Ishikawa (cell line): ENCODE data around the gene ANK2.

Source experiments
- CEBPB ChIP-seq: IDR thresholded peaks from 2 replicates; pipeline ENCODE4 v1.6.1; 2012
- CREB1 ChIP-seq: IDR thresholded peaks from 2 replicates; pipeline ENCODE4 v1.6.1; 2012; ENCODE audit warnings: low read depth
- EGR1 ChIP-seq: IDR thresholded peaks from 2 replicates; pipeline ENCODE4 v1.6.1; 2012
- EP300 ChIP-seq: IDR thresholded peaks from 2 replicates; pipeline ENCODE4 v1.6.1; 2012; ENCODE audit warnings: borderline replicate concordance
- FOXM1 ChIP-seq: IDR thresholded peaks from 2 replicates; pipeline ENCODE4 v1.6.1; 2012; ENCODE audit warnings: low read depth, borderline replicate concordance
- NFIC ChIP-seq: IDR thresholded peaks from 2 replicates; pipeline ENCODE4 v1.6.1; 2012
- RAD21 ChIP-seq: IDR thresholded peaks from 2 replicates; pipeline ENCODE4 v1.6.1; 2012; ENCODE audit warnings: low read depth
- TAF1 ChIP-seq: IDR thresholded peaks from 2 replicates; pipeline ENCODE4 v1.6.1; 2012; ENCODE audit warnings: low read depth, mild to moderate bottlenecking
- TCF12 ChIP-seq: IDR thresholded peaks from 2 replicates; pipeline ENCODE4 v1.6.1; 2012; ENCODE audit warnings: low read depth
- TEAD4 ChIP-seq: IDR thresholded peaks from 2 replicates; pipeline ENCODE4 v1.6.1; 2012
- YY1 ChIP-seq: IDR thresholded peaks from 2 replicates; pipeline ENCODE4 v1.6.1; 2012; ENCODE audit warnings: low read depth
- ZBTB7A ChIP-seq: IDR thresholded peaks from 2 replicates; pipeline ENCODE4 v1.6.1; 2012; ENCODE audit warnings: low read depth
- TF ChIP-seq, protein P1 (sequence below): IDR thresholded peaks from 2 replicates; pipeline ENCODE4 v1.6.1; 2012; ENCODE audit warnings: low read depth, mild to moderate bottlenecking
- TF ChIP-seq, protein P2 (sequence below): IDR thresholded peaks from 2 replicates; pipeline ENCODE4 v1.6.1; 2012
- TF ChIP-seq, protein P3 (sequence below): IDR thresholded peaks from 2 replicates; pipeline ENCODE4 v1.6.1; 2012

The ANK2 gene

DNA sequence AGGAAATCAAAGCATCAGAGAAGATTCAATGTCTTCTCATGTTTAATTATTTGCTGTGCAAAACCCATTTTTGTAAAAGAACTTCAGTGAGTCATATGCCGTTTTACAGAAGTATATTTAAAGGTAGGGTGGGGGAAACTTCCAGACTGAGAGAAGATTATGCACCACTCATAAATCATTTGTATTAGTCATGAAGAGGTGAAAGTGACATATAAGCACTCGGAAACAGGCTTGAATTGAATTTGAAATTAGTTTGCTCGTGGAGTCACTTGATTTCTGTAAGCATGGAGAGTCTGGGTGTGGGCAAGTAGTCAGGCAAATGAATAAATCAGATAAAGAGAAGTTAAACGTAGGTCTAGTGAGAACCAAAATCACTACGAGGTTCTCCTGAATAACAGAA is 335.1 kb downstream of the ANK2 start:
- TF ChIP-seq, protein P1, sequence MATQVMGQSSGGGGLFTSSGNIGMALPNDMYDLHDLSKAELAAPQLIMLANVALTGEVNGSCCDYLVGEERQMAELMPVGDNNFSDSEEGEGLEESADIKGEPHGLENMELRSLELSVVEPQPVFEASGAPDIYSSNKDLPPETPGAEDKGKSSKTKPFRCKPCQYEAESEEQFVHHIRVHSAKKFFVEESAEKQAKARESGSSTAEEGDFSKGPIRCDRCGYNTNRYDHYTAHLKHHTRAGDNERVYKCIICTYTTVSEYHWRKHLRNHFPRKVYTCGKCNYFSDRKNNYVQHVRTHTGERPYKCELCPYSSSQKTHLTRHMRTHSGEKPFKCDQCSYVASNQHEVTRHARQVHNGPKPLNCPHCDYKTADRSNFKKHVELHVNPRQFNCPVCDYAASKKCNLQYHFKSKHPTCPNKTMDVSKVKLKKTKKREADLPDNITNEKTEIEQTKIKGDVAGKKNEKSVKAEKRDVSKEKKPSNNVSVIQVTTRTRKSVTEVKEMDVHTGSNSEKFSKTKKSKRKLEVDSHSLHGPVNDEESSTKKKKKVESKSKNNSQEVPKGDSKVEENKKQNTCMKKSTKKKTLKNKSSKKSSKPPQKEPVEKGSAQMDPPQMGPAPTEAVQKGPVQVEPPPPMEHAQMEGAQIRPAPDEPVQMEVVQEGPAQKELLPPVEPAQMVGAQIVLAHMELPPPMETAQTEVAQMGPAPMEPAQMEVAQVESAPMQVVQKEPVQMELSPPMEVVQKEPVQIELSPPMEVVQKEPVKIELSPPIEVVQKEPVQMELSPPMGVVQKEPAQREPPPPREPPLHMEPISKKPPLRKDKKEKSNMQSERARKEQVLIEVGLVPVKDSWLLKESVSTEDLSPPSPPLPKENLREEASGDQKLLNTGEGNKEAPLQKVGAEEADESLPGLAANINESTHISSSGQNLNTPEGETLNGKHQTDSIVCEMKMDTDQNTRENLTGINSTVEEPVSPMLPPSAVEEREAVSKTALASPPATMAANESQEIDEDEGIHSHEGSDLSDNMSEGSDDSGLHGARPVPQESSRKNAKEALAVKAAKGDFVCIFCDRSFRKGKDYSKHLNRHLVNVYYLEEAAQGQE: no peak
- no peak for TF ChIP-seq NFIC
- no peak for TF ChIP-seq TEAD4
- no peak for TF ChIP-seq TAF1

DNA sequence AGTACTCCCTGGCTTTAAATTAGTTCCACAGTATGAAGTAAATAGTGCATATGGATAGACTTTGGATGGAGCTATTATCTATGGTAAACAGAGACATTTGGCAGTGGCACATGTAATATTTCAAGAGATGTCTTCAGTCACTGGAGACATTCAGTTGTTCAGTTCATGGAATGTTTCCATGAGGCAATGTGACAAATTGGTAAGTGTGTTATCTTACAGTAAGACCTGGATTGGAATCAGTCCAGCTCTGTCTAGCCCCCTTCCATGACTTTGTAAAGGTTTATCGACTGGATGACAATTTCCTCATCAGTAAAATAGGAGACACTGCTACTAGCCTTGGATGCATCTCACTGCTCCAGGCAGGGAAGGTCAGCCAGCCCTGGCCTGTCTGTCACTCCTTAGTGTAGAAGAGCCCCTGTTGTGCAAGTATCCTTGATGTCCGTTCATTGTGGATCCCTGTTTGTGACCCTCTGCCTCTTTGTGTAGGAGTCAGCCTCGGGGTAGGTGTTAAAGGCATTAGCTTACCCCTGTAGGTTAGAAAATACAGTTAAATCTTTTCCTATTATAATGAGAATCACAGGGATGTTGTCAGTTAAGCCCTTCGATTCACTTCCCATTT is 335.9 kb downstream of the ANK2 start:
- TF ChIP-seq, protein P1: no peak
- no peak for TF ChIP-seq CREB1
- no peak for TF ChIP-seq TEAD4
- TF ChIP-seq TCF12: no peak
- TF ChIP-seq, protein P2, sequence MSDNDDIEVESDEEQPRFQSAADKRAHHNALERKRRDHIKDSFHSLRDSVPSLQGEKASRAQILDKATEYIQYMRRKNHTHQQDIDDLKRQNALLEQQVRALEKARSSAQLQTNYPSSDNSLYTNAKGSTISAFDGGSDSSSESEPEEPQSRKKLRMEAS: no peak
- TF ChIP-seq RAD21: no peak
- no peak for TF ChIP-seq YY1

GRCh38 chr4:113389160-113389559 is 339.7 kb downstream of the ANK2 start:
- TF ChIP-seq RAD21 (no peak), EGR1 (no peak), TAF1 (no peak), CREB1 (no peak), TEAD4 (no peak), YY1 (no peak)
- TF ChIP-seq, protein P2: no peak
- TF ChIP-seq, protein P3, sequence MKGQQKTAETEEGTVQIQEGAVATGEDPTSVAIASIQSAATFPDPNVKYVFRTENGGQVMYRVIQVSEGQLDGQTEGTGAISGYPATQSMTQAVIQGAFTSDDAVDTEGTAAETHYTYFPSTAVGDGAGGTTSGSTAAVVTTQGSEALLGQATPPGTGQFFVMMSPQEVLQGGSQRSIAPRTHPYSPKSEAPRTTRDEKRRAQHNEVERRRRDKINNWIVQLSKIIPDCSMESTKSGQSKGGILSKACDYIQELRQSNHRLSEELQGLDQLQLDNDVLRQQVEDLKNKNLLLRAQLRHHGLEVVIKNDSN: no peak
- TF ChIP-seq, protein P1: no peak

GRCh38 chr4:113390850-113391249 is 341.4 kb downstream of the ANK2 start:
- TF ChIP-seq CREB1 (no peak), ZBTB7A (no peak), EP300 (no peak), TAF1 (no peak), FOXM1 (no peak), EGR1 (no peak), RAD21 (no peak), NFIC (no peak), CEBPB (no peak), TEAD4 (no peak), TCF12 (no peak), YY1 (no peak)
- TF ChIP-seq, protein P3: no peak
- TF ChIP-seq, protein P1: no peak
- TF ChIP-seq, protein P2: no peak
